GM19455 (cell line): ENCODE data around the gene C1orf159.

ENCODE experiments used
- ATAC-seq: cut with Tn5 transposase; IDR thresholded peaks from one replicate; pipeline ENCODE4 v1.9.1; 2021; ENCODE audit not compliant: unreplicated experiment

Gene C1orf159

GRCh38 chr1:1040004-1040991, 75.6 kb downstream of the C1orf159 start:
- no peak for ATAC-seq

- ATAC-seq = no peak
Observed at GRCh38 chr1:1039145-1039910, 76.6 kb downstream of the C1orf159 start.

- peak; percentile 56 for ATAC-seq
Observed at GRCh38 chr1:1038694-1039093, 77.2 kb downstream of the C1orf159 start.

- no peak for ATAC-seq
Observed at GRCh38 chr1:1037366-1038327, 78.2 kb downstream of the C1orf159 start.

GRCh38 chr1:1035291-1035943, 80.5 kb downstream of the C1orf159 start:
- ATAC-seq = no peak

- no peak for ATAC-seq
Observed at GRCh38 chr1:1034439-1034781, 81.5 kb downstream of the C1orf159 start.

- no peak for ATAC-seq
Observed at GRCh38 chr1:1033731-1034438, 82.0 kb downstream of the C1orf159 start.

GRCh38 chr1:1033009-1033587, 82.8 kb downstream of the C1orf159 start:
- ATAC-seq = peak; percentile 82

- no peak for ATAC-seq
Observed at GRCh38 chr1:1032424-1032823, 83.5 kb downstream of the C1orf159 start.
